Lower leg skin (tissue), 4 donors: Measurements from ENCODE around the gene RABGAP1. TPM values are rescaled to one million over a fixed set of nuclear protein-coding genes. Genes with fewer than 3 reads are reported as not detected.

Experiments used
- DNase-seq, 2 donors: peaks; one replicate each; pipeline ENCODE4 v3.0.0-alpha.2; 2019; ENCODE audit warnings: low spot score in 2 of 2
- H3K4me3 ChIP-seq: fragments of 200-600 bp; sonication (generic); 2 replicates; pipeline ENCODE4 v1.5.1; 2017; ENCODE audit warnings: mild to moderate bottlenecking, low read depth; ENCODE audit not compliant: poor library complexity, severe bottlenecking
- POLR2A ChIP-seq, 2 donors: fragments of 450-650 bp; IDR thresholded peaks; one replicate each; pipeline ENCODE4 v1.6.1; 2016 to 2017; ENCODE audit warnings: antibody characterized with exemption in 2 of 2, mild to moderate bottlenecking in 1 of 2, moderate library complexity in 1 of 2
- WGBS, 2 donors: methylation state at CpG; one replicate each; pipeline ENCODE4 v1.1.5; 2018; 5-methylcytosine and 5-hydroxymethylcytosine counted together
- intact Hi-C: fragments of 100-400 bp; cut with DNase I; formaldehyde crosslinking; loops from one replicate; pipeline ENCODE4 v1.15.0; 2023; ENCODE audit warnings: low total_unique reads
- total RNA-seq, 4 donors: library from RNA; depleted of rRNA; stranded (reverse); fragments of >200 nt; gene quantifications; one replicate each; pipeline ENCODE4 v1.1.0, GENCODE V29; 2016
- TF ChIP-seq, protein P1 (sequence below), 3 donors: fragments of 450-650 bp; IDR thresholded peaks; one replicate each; pipeline ENCODE4 v1.5.1; 2016; ENCODE audit warnings: antibody characterized with exemption in 3 of 3, mild to moderate bottlenecking in 3 of 3, moderate library complexity in 2 of 3

The RABGAP1 gene
- total RNA-seq, 4 donors from 2014 or later = 36.7 to 52.1 (median 45.4) TPM

DNA sequence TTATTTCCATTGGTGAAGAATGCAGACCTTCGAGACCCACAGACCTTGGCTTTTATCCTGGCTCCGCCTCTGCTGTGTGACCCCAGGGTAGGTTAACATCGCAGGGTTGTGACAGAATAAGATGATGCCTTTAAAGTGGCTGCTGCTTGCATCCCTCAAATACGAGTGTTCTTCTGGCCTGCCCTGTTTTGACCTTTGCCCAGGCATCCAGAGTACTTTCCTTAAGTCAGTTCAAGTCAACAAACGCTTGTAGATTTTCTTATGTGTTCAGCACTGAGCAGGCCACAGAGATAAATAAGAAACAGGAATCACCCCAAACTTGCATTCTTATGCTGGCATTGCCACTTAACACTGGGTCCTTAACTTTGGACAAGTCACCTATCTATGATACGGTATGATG is 142.9 kb downstream of the RABGAP1 start:
- no peak for DNase-seq
- intact Hi-C loops = no loop called here
- no peak for TF ChIP-seq POLR2A (IDR thresholded peaks at IDR 0.05)
- TF ChIP-seq, protein P1, sequence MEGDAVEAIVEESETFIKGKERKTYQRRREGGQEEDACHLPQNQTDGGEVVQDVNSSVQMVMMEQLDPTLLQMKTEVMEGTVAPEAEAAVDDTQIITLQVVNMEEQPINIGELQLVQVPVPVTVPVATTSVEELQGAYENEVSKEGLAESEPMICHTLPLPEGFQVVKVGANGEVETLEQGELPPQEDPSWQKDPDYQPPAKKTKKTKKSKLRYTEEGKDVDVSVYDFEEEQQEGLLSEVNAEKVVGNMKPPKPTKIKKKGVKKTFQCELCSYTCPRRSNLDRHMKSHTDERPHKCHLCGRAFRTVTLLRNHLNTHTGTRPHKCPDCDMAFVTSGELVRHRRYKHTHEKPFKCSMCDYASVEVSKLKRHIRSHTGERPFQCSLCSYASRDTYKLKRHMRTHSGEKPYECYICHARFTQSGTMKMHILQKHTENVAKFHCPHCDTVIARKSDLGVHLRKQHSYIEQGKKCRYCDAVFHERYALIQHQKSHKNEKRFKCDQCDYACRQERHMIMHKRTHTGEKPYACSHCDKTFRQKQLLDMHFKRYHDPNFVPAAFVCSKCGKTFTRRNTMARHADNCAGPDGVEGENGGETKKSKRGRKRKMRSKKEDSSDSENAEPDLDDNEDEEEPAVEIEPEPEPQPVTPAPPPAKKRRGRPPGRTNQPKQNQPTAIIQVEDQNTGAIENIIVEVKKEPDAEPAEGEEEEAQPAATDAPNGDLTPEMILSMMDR (IDR thresholded peaks at IDR 0.05) = no peak
- no peak overlapping the region for H3K4me3 ChIP-seq
- 79 to 83% methylated on average over 6 of the region's 6 CpGs for WGBS, 2 donors

DNA sequence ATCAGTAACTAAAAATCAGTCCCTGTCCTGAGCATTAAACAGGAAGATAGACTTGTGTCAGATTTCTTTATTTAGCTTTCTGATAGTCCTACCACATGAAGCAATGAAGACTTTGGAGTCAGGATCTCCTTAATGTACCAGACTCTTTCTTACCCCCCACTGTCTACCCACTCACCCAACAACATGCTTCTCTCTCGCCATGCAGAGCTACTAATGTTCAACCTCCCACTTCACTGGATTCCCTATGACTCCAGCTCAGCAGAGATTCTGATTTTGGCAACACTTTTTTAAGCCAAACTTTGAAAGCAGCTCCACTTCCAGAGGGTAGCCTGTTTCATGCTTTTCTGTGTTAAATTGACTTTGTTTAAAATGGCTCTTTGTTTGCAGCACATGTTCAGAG is 143.4 kb downstream of the RABGAP1 start:
- no peak for DNase-seq
- 96 to 97% methylated on average over 1 of the region's 1 CpG for WGBS, 2 donors
- H3K4me3 ChIP-seq = no peak overlapping the region
- TF ChIP-seq, protein P1 (IDR thresholded peaks at IDR 0.05) = no peak
- TF ChIP-seq POLR2A (IDR thresholded peaks at IDR 0.05) = no peak
- intact Hi-C loops = no loop called here

DNA sequence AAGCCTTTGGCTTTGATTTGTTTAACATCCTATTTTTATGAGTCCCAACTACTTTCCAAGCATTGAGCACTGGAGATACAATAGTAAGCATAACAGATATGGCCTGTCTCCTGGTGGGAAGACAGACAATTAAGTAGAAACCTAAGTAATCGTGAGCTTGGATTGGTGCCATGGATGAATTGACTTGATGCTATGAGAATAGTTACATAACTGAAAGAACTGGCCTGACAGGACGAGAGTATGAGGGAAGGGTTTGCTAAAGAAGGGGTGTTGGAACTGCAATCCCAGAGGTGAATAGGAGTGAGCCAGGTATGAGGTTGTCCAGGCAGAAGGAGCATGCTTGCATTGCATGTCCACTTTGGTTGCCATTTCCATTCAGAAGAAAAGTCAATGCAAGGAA is 145.1 kb downstream of the RABGAP1 start:
- WGBS, 2 donors = 32 to 44% methylated on average over 2 of the region's 2 CpGs
- intact Hi-C loops = no loop called here
- H3K4me3 ChIP-seq = no peak overlapping the region
- TF ChIP-seq, protein P1 (IDR thresholded peaks at IDR 0.05) = no peak
- TF ChIP-seq POLR2A (IDR thresholded peaks at IDR 0.05) = no peak
- no peak for DNase-seq

DNA sequence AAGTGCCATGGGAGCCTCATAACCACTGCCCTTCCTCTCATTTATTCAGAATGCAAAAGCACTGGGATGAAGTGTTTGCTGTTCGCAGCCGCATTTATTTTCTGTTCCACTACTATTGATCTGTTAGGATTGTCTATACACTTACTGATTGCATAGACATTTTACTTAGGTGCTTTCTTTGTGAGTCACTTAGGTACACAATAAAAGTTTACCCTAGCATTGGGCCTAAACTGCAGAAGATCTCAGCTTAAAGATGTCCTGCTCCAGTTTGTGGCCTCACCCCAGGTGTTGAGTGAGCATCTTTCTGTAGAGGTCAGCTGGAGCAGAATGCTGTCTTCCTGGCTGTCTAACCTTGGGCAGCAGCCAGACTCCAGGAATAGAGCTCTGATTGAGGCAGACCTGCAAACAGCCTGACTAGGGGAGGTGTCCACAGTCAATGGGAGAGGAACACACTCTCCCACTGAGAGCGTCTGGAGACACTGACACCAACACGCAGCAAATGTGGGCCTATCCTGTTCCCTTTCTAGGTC is 146.6 kb downstream of the RABGAP1 start:
- TF ChIP-seq POLR2A (IDR thresholded peaks at IDR 0.05) = no peak
- TF ChIP-seq, protein P1 (IDR thresholded peaks at IDR 0.05) = no peak
- H3K4me3 ChIP-seq = no peak overlapping the region
- no peak for DNase-seq
- intact Hi-C loops = no loop called here
- 97 to 99% methylated on average over 4 of the region's 4 CpGs for WGBS, 2 donors

DNA sequence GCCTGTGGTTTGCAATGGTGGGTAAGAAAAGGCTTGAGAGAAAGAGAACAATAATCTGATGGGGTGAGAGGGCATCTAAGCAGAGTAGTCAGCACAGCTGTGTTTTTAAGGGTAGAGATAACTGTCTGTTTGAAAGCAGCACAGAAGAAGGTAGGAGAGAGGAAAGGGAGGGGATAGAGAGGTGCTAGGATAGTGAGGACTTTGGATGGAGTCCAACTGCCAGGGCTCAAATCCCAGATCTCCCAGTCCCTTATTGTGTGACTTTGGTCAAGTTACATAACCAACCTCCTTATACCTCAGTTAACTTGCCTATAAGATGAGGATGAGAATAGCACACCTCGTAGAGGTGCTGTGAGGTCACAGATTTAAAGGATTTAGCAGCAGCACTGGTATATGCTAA is 148.2 kb downstream of the RABGAP1 start:
- WGBS, 2 donors = 91 to 94% methylated on average over 1 of the region's 1 CpG
- DNase-seq = no peak
- H3K4me3 ChIP-seq = no peak overlapping the region
- no peak for TF ChIP-seq POLR2A (IDR thresholded peaks at IDR 0.05)
- TF ChIP-seq, protein P1 (IDR thresholded peaks at IDR 0.05) = no peak
- intact Hi-C loops = no loop called here

DNA sequence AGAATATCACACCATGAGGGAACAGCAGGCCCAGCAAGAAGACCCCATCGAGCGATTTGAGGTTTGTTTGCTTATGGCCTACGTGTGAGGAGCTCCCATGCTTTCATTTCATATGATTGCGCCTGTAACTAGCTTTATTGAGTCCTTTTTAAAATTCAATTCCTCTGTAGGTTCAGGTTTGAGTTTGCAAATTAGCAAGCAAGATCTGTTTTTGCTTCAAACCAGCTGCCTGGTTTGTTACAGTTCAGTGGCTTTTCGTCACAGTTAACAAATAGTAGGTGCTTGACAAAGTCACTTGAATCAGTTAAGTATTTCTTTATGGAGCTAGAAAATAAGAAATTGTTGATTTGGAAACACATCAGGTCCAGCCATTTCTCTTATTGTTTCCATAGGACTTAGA is 149.0 kb downstream of the RABGAP1 start:
- no peak for DNase-seq
- WGBS, 2 donors = 96 to 99% methylated on average over 5 of the region's 5 CpGs
- no peak overlapping the region for H3K4me3 ChIP-seq
- intact Hi-C loops = no loop called here
- TF ChIP-seq, protein P1 (IDR thresholded peaks at IDR 0.05) = no peak
- TF ChIP-seq POLR2A (IDR thresholded peaks at IDR 0.05) = no peak
